CD4-positive, alpha-beta T cell (primary cell): ENCODE results near the gene PTPRZ1. TPM values are rescaled to one million over a fixed set of nuclear protein-coding genes. Genes with fewer than 3 reads are reported as not detected.

Experiments used
- ATAC-seq: fragments of 200-7000 bp; cut with Tn5 transposase; one replicate; pipeline ENCODE4 v1.10.0; 2022; ENCODE audit warnings: mild to moderate bottlenecking; ENCODE audit not compliant: poor library complexity
- CTCF ChIA-PET: fragments of 350-600 bp; sonication (Branson Sonifier 250); formaldehyde crosslinking; loops from one replicate; lab custom pipeline; 2021; ENCODE audit warnings: antibody characterized with exemption, inconsistent platforms; lab: Charles Lee
- POLR2A ChIA-PET: fragments of 350-600 bp; sonication (Branson Sonifier 250); formaldehyde crosslinking; loops from one replicate; lab custom pipeline; 2021; ENCODE audit warnings: antibody characterized with exemption, inconsistent platforms; lab: Charles Lee
- DNase-seq, 14 experiments: peaks; one replicate each; pipeline ENCODE4 v3.0.0-alpha.2; 2013 to 2020; ENCODE audit warnings: mixed read lengths in 2 of 14
- H3K27ac ChIP-seq, 2 donors: one replicate each; pipeline versions ENCODE4 v1.5.1 to v1.7.0; 2013; ENCODE audit warnings: low read length in 2 of 2, low read depth in 1 of 2, mild to moderate bottlenecking in 1 of 2
- H3K27me3 ChIP-seq, 2 experiments: 1 replicate in 1 of 2; 2 replicates in 1 of 2; pipeline versions ENCODE4 v1.6.1 to v1.7.0; 2013; ENCODE audit warnings: low read length in 2 of 2, control low read depth in 1 of 2, mild to moderate bottlenecking in 1 of 2, moderate library complexity in 1 of 2; ENCODE audit not compliant: insufficient read depth in 2 of 2, control insufficient read depth in 1 of 2
- H3K36me3 ChIP-seq: one replicate; pipeline ENCODE4 v1.6.1; 2013; ENCODE audit warnings: low read length, control low read depth; ENCODE audit not compliant: insufficient read depth
- H3K4me1 ChIP-seq: one replicate; pipeline ENCODE4 v1.6.1; 2013; ENCODE audit warnings: low read length, control low read depth; ENCODE audit not compliant: insufficient read depth
- H3K4me3 ChIP-seq: one replicate; pipeline ENCODE4 v1.5.1; 2013; ENCODE audit warnings: mild to moderate bottlenecking, low read length, moderate library complexity
- H3K9me3 ChIP-seq, 2 experiments: 1 replicate in 1 of 2; 2 replicates in 1 of 2; pipeline versions ENCODE4 v1.6.1 to v1.7.0; 2013; ENCODE audit warnings: low read length in 2 of 2, mild to moderate bottlenecking in 2 of 2, control low read depth in 1 of 2, moderate library complexity in 1 of 2; ENCODE audit not compliant: control insufficient read depth in 1 of 2, insufficient read depth in 1 of 2
- H3K27ac Mint-ChIP-seq: one replicate; pipeline ENCODE4 v1.8.0; 2020; ENCODE audit warnings: mixed read lengths
- H3K27me3 Mint-ChIP-seq: one replicate; pipeline ENCODE4 v1.8.0; 2021; ENCODE audit warnings: mixed read lengths
- H3K36me3 Mint-ChIP-seq: one replicate; pipeline ENCODE4 v1.8.0; 2021; ENCODE audit warnings: low read depth, mixed read lengths
- H3K4me1 Mint-ChIP-seq: one replicate; pipeline ENCODE4 v1.8.0; 2021; ENCODE audit warnings: low read depth, mixed read lengths
- H3K4me3 Mint-ChIP-seq: one replicate; pipeline ENCODE4 v1.8.0; 2020; ENCODE audit warnings: mild to moderate bottlenecking, mixed read lengths
- H3K9me3 Mint-ChIP-seq: one replicate; pipeline ENCODE4 v1.8.0; 2020; ENCODE audit warnings: mixed read lengths
- intact Hi-C, 2 experiments: fragments of 100-400 bp; cut with DNase I in 1 of 2; cut with micrococcal nuclease in 1 of 2; formaldehyde crosslinking; loops; one replicate each; pipeline versions ENCODE4 v1.15.1 to v1.9.0; 2023 to 2025; cut with DNase I, micrococcal nuclease
- total RNA-seq, 174 experiments: library from RNA in 2 of 174; stranded (reverse) in 2 of 174; gene quantifications; one replicate each; pipeline ENCODE4 v1.2.3 and lab custom pipeline; 2021 to 2026
- TF ChIP-seq, protein P1 (sequence below): fragments of 200-600 bp; IDR thresholded peaks from one replicate; pipeline ENCODE4 v1.8.0; 2022; ENCODE audit warnings: antibody characterized with exemption, mild to moderate bottlenecking

PTPRZ1 gene
- total RNA-seq, 2 experiments from 2014 or later, result not detected

DNA sequence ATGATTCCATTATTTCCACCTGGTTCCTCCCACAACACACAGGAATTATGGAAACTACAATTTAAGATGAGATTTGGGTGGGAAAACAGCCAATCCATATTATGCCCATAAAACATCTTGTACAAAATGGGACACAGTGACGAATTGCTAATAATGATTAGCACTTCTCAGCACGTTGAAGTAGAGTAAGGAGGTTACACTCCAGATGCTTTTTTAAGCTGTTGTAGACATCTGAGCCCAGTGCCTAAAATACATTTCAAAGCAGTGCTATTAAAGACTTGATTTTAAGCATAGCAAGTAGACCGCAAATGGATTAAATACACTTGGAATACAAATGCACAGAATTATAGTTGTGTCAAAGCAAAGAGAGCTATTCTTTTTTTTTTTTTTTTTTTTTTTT, 165.2 kb downstream of the PTPRZ1 start:
- H3K4me3 ChIP-seq, result no peak overlapping the region
- Mint-ChIP-seq H3K4me3 (no peak overlapping the region), H3K27me3 (peaks cover 5% of the 10 kb centered on the region), H3K9me3 (no peaks in the 10 kb centered on the region), H3K27ac (no peak overlapping the region), H3K36me3 (no peaks in the 10 kb centered on the region), H3K4me1 (no peaks in the 10 kb centered on the region)
- no peak for DNase-seq
- H3K27me3 ChIP-seq, result no peaks in the 10 kb centered on the region
- H3K9me3 ChIP-seq, result no peaks in the 10 kb centered on the region
- no peak overlapping the region for H3K27ac ChIP-seq
- intact Hi-C loops, result no loop called here
- no peaks in the 10 kb centered on the region for H3K4me1 ChIP-seq
- ATAC-seq, result no peak
- no peaks in the 10 kb centered on the region for H3K36me3 ChIP-seq
- ChIA-PET POLR2A (no interaction called here), CTCF (interaction anchor here (0.7 kb wide), 1 partner anchor 10 kb away, joined by 6 read pairs; no protein-coding TSS in a partner anchor)
- TF ChIP-seq, protein P1, sequence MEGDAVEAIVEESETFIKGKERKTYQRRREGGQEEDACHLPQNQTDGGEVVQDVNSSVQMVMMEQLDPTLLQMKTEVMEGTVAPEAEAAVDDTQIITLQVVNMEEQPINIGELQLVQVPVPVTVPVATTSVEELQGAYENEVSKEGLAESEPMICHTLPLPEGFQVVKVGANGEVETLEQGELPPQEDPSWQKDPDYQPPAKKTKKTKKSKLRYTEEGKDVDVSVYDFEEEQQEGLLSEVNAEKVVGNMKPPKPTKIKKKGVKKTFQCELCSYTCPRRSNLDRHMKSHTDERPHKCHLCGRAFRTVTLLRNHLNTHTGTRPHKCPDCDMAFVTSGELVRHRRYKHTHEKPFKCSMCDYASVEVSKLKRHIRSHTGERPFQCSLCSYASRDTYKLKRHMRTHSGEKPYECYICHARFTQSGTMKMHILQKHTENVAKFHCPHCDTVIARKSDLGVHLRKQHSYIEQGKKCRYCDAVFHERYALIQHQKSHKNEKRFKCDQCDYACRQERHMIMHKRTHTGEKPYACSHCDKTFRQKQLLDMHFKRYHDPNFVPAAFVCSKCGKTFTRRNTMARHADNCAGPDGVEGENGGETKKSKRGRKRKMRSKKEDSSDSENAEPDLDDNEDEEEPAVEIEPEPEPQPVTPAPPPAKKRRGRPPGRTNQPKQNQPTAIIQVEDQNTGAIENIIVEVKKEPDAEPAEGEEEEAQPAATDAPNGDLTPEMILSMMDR, result no peak

DNA sequence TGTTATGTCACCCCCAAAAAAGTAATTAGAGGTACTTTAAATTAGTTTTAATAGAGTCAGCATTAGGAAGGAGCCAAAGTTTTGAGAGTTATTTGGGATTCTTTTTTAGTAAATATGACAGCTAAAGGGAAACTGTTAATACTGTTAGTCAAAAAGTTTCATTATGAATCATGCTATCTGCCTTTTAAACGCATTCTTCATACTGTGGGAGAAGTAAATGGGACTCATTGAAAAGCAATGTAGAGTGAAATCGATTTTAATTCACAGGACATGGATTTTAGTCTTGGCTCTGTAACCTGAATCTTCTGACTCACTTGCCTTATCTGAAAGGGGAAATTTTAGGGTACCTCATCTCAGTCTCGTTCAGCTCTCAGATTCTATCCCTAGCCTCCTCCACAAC, 165.9 kb downstream of the PTPRZ1 start:
- H3K4me1 ChIP-seq, result no peaks in the 10 kb centered on the region
- H3K27me3 ChIP-seq, result no peaks in the 10 kb centered on the region
- ATAC-seq (no peak), DNase-seq (no peak)
- Mint-ChIP-seq H3K4me1 (no peaks in the 10 kb centered on the region), H3K9me3 (no peaks in the 10 kb centered on the region), H3K27ac (no peak overlapping the region), H3K4me3 (no peak overlapping the region), H3K36me3 (no peaks in the 10 kb centered on the region), H3K27me3 (peaks cover 5% of the 10 kb centered on the region)
- TF ChIP-seq, protein P1, result no peak
- ChIA-PET CTCF (interaction anchor here (0.7 kb wide), 1 partner anchor 11 kb away, joined by 6 read pairs; no protein-coding TSS in a partner anchor), POLR2A (no interaction called here)
- H3K4me3 ChIP-seq, result no peak overlapping the region
- no peaks in the 10 kb centered on the region for H3K9me3 ChIP-seq
- no peak overlapping the region for H3K27ac ChIP-seq
- no peaks in the 10 kb centered on the region for H3K36me3 ChIP-seq
- intact Hi-C loops, result no loop called here

DNA sequence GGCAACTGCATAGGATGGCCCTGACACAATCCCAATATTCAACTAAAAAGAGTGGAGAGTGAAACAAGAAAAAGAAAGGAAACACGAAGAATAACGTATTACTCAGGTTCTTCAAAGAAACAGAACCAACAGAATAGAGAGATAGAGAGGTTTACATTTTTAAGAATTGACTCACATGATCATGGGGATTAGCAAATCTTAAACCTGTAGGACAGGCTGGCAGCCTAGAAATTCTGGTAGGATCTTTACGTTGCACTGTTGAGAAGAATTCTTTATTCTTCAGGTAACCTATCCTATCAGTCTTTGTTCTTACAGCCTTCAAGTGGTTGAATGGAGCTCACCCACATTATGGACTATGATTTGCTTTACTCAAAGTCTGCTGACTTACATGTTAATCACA, 167.2 kb downstream of the PTPRZ1 start:
- Mint-ChIP-seq H3K4me3 (no peak overlapping the region), H3K27me3 (peaks cover 5% of the 10 kb centered on the region), H3K9me3 (no peaks in the 10 kb centered on the region), H3K27ac (no peak overlapping the region), H3K4me1 (no peaks in the 10 kb centered on the region), H3K36me3 (no peaks in the 10 kb centered on the region)
- TF ChIP-seq, protein P1, result no peak
- no peak overlapping the region for H3K4me3 ChIP-seq
- no peak for DNase-seq
- no peaks in the 10 kb centered on the region for H3K9me3 ChIP-seq
- H3K27me3 ChIP-seq, result no peaks in the 10 kb centered on the region
- ChIA-PET CTCF (no interaction called here), POLR2A (no interaction called here)
- no peak overlapping the region for H3K27ac ChIP-seq
- ATAC-seq, result no peak
- H3K4me1 ChIP-seq, result no peaks in the 10 kb centered on the region
- intact Hi-C loops, result no loop called here
- no peaks in the 10 kb centered on the region for H3K36me3 ChIP-seq
